ENCODE results near the gene EPB41L2.

The EPB41L2 gene

DNA sequence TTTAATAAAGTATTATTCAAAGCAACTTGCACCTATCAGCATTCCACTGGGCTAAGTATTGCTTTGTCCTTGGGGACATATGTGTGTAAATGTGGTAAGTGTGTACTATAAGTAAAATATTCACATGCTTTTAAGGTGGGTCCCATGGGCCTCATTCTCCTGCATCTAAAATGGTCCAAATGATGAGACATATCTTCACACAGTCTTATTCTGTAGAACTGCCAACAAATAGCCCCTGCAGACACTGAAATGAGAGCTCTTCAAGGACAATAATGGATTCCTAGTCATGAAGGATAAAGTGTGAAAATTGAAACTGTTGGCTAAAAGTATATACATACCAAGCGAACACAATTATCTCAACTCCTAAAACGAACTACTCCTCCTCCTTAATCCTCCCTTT lies 154.1 kb downstream of the EPB41L2 start:
- H3K27ac ChIP-seq (ENCODE audit: low read depth, low read length, severe bottlenecking): no peak overlapping the region
- no peaks in the 10 kb centered on the region for H3K9me3 ChIP-seq (ENCODE audit: control insufficient read depth, low read length)
- no peaks in the 10 kb centered on the region for H3K4me1 ChIP-seq (ENCODE audit: control insufficient read depth, insufficient read depth, low read length, poor library complexity, severe bottlenecking)
- H3K36me3 ChIP-seq (ENCODE audit: control insufficient read depth, insufficient read depth, low read length): peaks cover 7% of the 10 kb centered on the region
- no CpG with 5 or more reads among the region's 2 CpGs for WGBS, 2 experiments (ENCODE audit: insufficient coverage in 2 of 2)
- no peak overlapping the region for H3K4me3 ChIP-seq (ENCODE audit: extremely low read depth, insufficient read depth, low read length, poor library complexity, severe bottlenecking)

DNA sequence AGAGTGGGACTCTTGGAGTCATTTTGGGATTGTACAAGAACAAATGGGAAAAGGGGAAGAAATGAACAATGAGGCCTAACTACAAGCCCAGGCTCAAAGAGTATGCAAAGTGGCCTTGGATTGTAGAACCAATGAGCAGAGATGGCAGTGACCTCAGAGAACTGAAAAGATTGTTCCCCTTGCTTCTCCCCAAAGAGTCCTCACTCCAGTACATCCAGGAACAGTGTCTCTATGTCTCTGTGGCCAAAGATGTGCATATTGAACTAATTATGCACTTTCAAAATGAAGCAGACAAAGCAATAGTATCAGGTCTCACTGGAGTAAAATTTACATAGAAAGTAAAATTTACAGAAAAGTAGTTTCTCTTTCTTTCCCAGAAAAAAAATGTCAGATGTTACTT lies 154.9 kb downstream of the EPB41L2 start:
- H3K36me3 ChIP-seq (ENCODE audit: control insufficient read depth, insufficient read depth, low read length): peaks cover 7% of the 10 kb centered on the region
- H3K27ac ChIP-seq (ENCODE audit: low read depth, low read length, severe bottlenecking): no peak overlapping the region
- H3K9me3 ChIP-seq (ENCODE audit: control insufficient read depth, low read length): no peaks in the 10 kb centered on the region
- no peaks in the 10 kb centered on the region for H3K4me1 ChIP-seq (ENCODE audit: control insufficient read depth, insufficient read depth, low read length, poor library complexity, severe bottlenecking)
- H3K4me3 ChIP-seq (ENCODE audit: extremely low read depth, insufficient read depth, low read length, poor library complexity, severe bottlenecking): no peak overlapping the region

DNA sequence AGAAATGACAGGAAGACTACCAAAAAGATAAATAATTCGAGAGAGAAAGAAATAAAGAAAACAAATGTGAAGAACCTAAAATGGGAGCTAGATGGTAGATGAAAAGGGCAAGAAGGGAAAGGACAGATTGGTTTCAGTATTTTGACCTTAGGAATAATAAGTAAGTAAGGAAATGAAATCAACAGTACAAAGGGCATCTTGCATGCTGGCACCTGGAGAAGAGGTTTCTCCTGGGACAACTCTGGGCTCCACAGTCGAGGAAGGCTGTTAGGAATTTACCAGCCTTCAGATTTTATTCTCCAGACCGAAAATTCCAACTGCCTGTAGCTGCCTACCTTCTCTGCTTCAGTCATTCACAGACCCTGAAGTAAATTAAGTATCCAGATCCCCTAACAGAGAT lies 155.4 kb downstream of the EPB41L2 start:
- H3K27ac ChIP-seq (ENCODE audit: low read depth, low read length, severe bottlenecking): no peak overlapping the region
- WGBS, 2 experiments (ENCODE audit: insufficient coverage in 2 of 2): 90 to 100% methylated on average over 3 of the region's 3 CpGs
- H3K9me3 ChIP-seq (ENCODE audit: control insufficient read depth, low read length): no peaks in the 10 kb centered on the region
- no peaks in the 10 kb centered on the region for H3K4me1 ChIP-seq (ENCODE audit: control insufficient read depth, insufficient read depth, low read length, poor library complexity, severe bottlenecking)
- H3K36me3 ChIP-seq (ENCODE audit: control insufficient read depth, insufficient read depth, low read length): peaks cover 7% of the 10 kb centered on the region
- H3K4me3 ChIP-seq (ENCODE audit: extremely low read depth, insufficient read depth, low read length, poor library complexity, severe bottlenecking): no peak overlapping the region

DNA sequence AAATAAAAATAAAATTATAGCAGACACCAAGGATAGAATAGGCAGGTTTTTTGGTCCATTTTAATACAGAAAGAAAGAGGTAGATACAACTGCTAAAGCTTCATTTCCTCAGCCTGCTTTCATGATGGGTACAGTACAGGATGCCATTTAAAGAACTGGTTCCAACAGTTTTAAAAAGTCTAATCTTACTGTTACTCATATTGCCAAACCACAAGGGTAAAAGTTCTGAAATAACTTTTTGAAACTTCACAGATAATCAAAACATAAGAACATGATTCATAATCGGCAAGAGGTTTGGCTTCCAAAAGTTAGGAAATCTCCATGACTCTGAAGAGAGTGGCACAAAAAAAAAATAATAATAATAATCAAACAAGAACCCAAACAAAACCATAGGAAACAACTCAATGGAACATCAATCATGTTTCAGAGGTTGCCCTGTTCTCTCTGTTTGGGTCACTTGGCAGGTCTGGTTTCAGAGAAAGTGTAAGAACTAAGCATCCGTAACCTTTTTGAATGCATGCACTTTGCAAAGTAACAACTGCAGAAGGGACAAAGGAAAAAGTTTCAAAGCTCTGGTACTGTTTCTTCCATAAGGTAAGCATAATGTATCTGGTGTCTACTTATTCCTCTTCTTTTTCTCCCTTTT lies 156.2 kb downstream of the EPB41L2 start:
- Histone ChIP-seq H3K4me1 (ENCODE audit: control insufficient read depth, insufficient read depth, low read length, poor library complexity, severe bottlenecking) (no peaks in the 10 kb centered on the region), H3K4me3 (ENCODE audit: extremely low read depth, insufficient read depth, low read length, poor library complexity, severe bottlenecking) (no peak overlapping the region), H3K36me3 (ENCODE audit: control insufficient read depth, insufficient read depth, low read length) (peaks cover 7% of the 10 kb centered on the region), H3K9me3 (ENCODE audit: control insufficient read depth, low read length) (no peaks in the 10 kb centered on the region), H3K27ac (ENCODE audit: low read depth, low read length, severe bottlenecking) (no peak overlapping the region)
- 100% methylated on average over 1 of the region's 2 CpGs; no CpG with 5 or more reads in 1 of the 2 experiments for WGBS, 2 experiments (ENCODE audit: insufficient coverage in 2 of 2)

DNA sequence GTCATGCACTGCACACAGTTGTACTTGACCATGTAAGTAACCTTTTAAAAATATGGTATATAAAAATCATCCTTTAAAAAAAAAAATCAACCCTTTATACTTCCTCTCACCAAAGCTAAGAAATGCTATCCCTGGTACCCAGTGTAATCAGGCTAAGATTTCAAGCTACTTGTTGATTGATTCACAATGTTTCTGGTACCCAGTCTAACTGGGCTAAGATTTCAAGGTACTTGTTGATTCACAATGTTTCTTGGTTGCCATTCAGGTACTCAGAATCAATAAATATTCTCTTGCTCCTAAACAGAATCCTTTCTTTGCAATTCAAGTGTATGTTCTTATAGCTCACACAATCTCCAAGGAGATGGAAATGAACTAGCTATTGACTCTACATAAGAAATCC lies 159.4 kb downstream of the EPB41L2 start:
- Histone ChIP-seq H3K9me3 (ENCODE audit: control insufficient read depth, low read length) (no peaks in the 10 kb centered on the region), H3K27ac (ENCODE audit: low read depth, low read length, severe bottlenecking) (no peak overlapping the region), H3K36me3 (ENCODE audit: control insufficient read depth, insufficient read depth, low read length) (peaks cover 16% of the 10 kb centered on the region), H3K4me3 (ENCODE audit: extremely low read depth, insufficient read depth, low read length, poor library complexity, severe bottlenecking) (no peak overlapping the region), H3K4me1 (ENCODE audit: control insufficient read depth, insufficient read depth, low read length, poor library complexity, severe bottlenecking) (peaks cover 3% of the 10 kb centered on the region)

DNA sequence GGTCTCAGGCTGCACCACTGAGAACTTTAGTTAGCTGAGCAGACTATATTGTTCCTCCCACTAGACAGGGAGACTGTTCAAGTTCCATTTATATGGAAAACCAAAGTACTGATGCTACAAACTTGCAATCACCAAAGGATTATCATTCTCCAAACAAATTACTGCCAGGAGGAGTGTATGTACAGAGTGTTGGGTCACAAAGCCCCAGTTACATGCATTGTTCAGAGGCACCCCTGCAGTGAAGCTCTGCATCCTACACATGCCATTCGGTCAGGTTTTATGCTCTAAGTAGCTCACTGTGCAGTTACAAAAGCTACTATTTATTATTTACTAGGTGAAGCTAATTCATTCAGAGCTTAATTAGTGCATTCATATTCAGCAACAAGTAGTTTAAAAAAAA lies 160.0 kb downstream of the EPB41L2 start:
- WGBS, 2 experiments (ENCODE audit: insufficient coverage in 2 of 2): no CpG with 5 or more reads among the region's 1 CpG
- H3K4me1 ChIP-seq (ENCODE audit: control insufficient read depth, insufficient read depth, low read length, poor library complexity, severe bottlenecking): peaks cover 3% of the 10 kb centered on the region
- peaks cover 14% of the 10 kb centered on the region for H3K36me3 ChIP-seq (ENCODE audit: control insufficient read depth, insufficient read depth, low read length)
- no peak overlapping the region for H3K27ac ChIP-seq (ENCODE audit: low read depth, low read length, severe bottlenecking)
- no peaks in the 10 kb centered on the region for H3K9me3 ChIP-seq (ENCODE audit: control insufficient read depth, low read length)
- no peak overlapping the region for H3K4me3 ChIP-seq (ENCODE audit: extremely low read depth, insufficient read depth, low read length, poor library complexity, severe bottlenecking)

DNA sequence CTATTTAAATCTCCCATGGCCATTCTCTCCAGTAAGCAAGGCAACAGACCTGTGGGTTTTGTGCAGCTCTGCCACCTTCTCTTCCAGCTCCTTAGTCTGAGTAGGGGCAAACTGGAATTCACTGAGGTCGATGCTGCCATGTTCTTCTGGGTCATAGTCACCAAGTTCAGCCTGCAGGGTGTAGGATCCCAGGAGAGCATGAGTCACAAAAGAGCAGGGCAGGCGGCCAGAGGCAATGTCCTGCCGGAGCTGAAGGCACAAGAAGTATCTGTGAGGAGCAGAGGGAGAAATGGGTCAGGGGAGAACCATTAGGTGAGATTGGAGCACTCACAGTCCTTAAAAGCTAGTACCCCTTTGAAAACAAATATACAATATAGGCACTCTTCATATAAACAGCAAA lies 162.1 kb downstream of the EPB41L2 start:
- Histone ChIP-seq H3K27ac (ENCODE audit: low read depth, low read length, severe bottlenecking) (no peak overlapping the region), H3K36me3 (ENCODE audit: control insufficient read depth, insufficient read depth, low read length) (peaks cover 13% of the 10 kb centered on the region), H3K4me1 (ENCODE audit: control insufficient read depth, insufficient read depth, low read length, poor library complexity, severe bottlenecking) (peaks cover 3% of the 10 kb centered on the region), H3K9me3 (ENCODE audit: control insufficient read depth, low read length) (no peaks in the 10 kb centered on the region), H3K4me3 (ENCODE audit: extremely low read depth, insufficient read depth, low read length, poor library complexity, severe bottlenecking) (no peak overlapping the region)
- WGBS, 2 experiments (ENCODE audit: insufficient coverage in 2 of 2): 86 to 95% methylated on average over 1 to 3 of the region's 3 CpGs

DNA sequence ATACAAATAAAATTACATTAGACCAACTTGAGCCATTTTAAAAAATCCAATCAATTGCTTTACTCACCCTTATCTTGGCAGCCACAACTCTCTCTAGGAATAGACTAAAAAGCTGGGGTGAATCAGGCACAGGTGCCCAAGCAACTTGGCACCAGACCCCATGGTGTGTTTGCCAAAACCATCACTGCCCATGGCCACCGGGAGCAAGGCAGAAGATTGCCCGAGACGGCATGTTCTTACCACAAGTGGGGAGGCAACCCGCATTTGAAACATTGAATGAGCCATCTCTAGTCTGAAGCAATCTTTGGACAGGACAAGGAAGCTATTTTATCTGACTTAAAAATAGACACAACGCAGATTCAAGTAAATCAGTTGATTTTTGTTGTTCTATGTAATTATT lies 166.8 kb downstream of the EPB41L2 start:
- peaks cover 3% of the 10 kb centered on the region for H3K4me1 ChIP-seq (ENCODE audit: control insufficient read depth, insufficient read depth, low read length, poor library complexity, severe bottlenecking)
- H3K4me3 ChIP-seq (ENCODE audit: extremely low read depth, insufficient read depth, low read length, poor library complexity, severe bottlenecking): no peak overlapping the region
- H3K9me3 ChIP-seq (ENCODE audit: control insufficient read depth, low read length): no peaks in the 10 kb centered on the region
- peaks cover 17% of the 10 kb centered on the region for H3K36me3 ChIP-seq (ENCODE audit: control insufficient read depth, insufficient read depth, low read length)
- no peak overlapping the region for H3K27ac ChIP-seq (ENCODE audit: low read depth, low read length, severe bottlenecking)
- 91 to 100% methylated on average over 4 of the region's 5 CpGs for WGBS, 2 experiments (ENCODE audit: insufficient coverage in 2 of 2)

DNA sequence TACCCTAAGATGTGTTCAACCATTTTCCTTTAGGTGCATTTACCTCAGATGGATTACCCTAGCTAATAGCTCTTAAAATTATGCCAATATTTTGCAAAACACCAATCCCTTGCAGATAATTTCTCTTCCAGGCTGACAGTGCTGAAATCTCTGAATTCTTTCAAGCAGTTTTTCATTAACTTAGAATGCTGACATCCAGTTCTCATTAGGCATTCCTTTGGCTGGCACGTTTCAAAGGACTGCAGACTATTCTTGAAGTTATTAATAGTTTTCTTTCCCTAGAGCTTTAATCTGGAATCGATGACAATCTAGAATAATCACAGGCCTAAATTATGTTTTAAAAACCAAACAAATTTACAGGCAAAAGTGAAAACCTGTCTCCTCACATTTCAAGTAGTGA lies 167.5 kb downstream of the EPB41L2 start:
- Histone ChIP-seq H3K9me3 (ENCODE audit: control insufficient read depth, low read length) (no peaks in the 10 kb centered on the region), H3K27ac (ENCODE audit: low read depth, low read length, severe bottlenecking) (no peak overlapping the region), H3K4me1 (ENCODE audit: control insufficient read depth, insufficient read depth, low read length, poor library complexity, severe bottlenecking) (no peaks in the 10 kb centered on the region), H3K4me3 (ENCODE audit: extremely low read depth, insufficient read depth, low read length, poor library complexity, severe bottlenecking) (no peak overlapping the region), H3K36me3 (ENCODE audit: control insufficient read depth, insufficient read depth, low read length) (peaks cover 12% of the 10 kb centered on the region)
- 80% methylated on average over 2 of the region's 2 CpGs; no CpG with 5 or more reads in 1 of the 2 experiments for WGBS, 2 experiments (ENCODE audit: insufficient coverage in 2 of 2)

DNA sequence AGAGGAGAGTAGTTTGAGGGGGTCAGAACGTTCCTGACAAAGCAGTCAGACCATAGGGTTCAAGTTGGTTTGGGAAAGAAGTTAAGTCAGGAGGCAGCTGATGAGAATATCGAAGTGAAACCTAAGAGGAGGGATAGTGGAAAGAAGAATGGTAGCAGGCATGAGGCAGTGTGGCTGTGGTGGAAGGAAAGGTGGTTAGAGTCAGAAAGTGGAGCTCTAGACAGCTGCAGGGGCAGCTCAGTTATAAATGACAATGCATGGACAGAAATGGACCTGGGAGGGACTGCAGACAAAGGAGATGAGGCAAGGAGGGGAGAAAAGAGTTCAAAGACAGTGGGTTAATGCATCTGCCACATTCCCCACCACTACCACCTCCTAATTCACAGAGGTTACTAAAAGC lies 169.3 kb downstream of the EPB41L2 start:
- no peaks in the 10 kb centered on the region for H3K9me3 ChIP-seq (ENCODE audit: control insufficient read depth, low read length)
- peaks cover 14% of the 10 kb centered on the region for H3K36me3 ChIP-seq (ENCODE audit: control insufficient read depth, insufficient read depth, low read length)
- no peaks in the 10 kb centered on the region for H3K4me1 ChIP-seq (ENCODE audit: control insufficient read depth, insufficient read depth, low read length, poor library complexity, severe bottlenecking)
- WGBS, 2 experiments (ENCODE audit: insufficient coverage in 2 of 2): 88 to 90% methylated on average over 2 of the region's 2 CpGs
- H3K4me3 ChIP-seq (ENCODE audit: extremely low read depth, insufficient read depth, low read length, poor library complexity, severe bottlenecking): no peak overlapping the region
- no peak overlapping the region for H3K27ac ChIP-seq (ENCODE audit: low read depth, low read length, severe bottlenecking)

DNA sequence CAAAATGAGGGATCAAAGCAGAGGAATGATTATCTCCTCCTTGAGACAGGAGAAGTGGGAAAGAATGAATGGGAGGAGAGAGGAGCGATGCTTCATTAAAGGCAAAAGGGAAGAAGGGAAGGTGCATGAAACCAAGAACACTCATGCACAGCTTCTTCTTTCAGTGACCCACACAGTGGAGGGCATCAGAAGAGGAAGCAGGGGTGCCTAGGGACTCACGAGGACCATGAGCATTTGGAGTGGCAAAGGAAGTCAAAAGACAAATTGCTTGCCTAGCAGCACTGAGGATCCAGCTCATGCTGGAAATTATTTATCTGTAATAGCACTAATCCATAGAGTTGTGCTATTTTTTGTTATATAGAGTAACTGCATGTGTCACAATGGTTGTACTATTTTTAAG lies 169.8 kb downstream of the EPB41L2 start:
- Histone ChIP-seq H3K27ac (ENCODE audit: low read depth, low read length, severe bottlenecking) (no peak overlapping the region), H3K36me3 (ENCODE audit: control insufficient read depth, insufficient read depth, low read length) (peaks cover 14% of the 10 kb centered on the region)
- 93% methylated on average over 2 of the region's 2 CpGs; no CpG with 5 or more reads in 1 of the 2 experiments for WGBS, 2 experiments (ENCODE audit: insufficient coverage in 2 of 2)

More for the DNA sequence above, 169.8 kb downstream of the EPB41L2 start:
- no peaks in the 10 kb centered on the region for H3K9me3 ChIP-seq (ENCODE audit: control insufficient read depth, low read length)
- H3K4me3 ChIP-seq (ENCODE audit: extremely low read depth, insufficient read depth, low read length, poor library complexity, severe bottlenecking): no peak overlapping the region
- H3K4me1 ChIP-seq (ENCODE audit: control insufficient read depth, insufficient read depth, low read length, poor library complexity, severe bottlenecking): no peaks in the 10 kb centered on the region
